OCI-LY1 (cell line): ENCODE measurements around the gene KCNN3.

ENCODE experiments used
- EZH2 ChIP-seq: fragments of 200-600 bp; sonication (generic), shearing (Covaris generic); IDR thresholded peaks from 2 replicates; pipeline ENCODE4 v1.8.0; 2017; ENCODE audit warnings: borderline replicate concordance, mixed run types, mild to moderate bottlenecking, antibody characterized with exemption, low read length, moderate library complexity, mixed read lengths
- TF ChIP-seq, protein P1 (sequence below): fragments of 200-600 bp; sonication (generic), shearing (Covaris generic); IDR thresholded peaks from 2 replicates; pipeline ENCODE4 v1.5.1; 2017; ENCODE audit warnings: mild to moderate bottlenecking, antibody characterized with exemption, low read length, moderate library complexity, mixed read lengths

DNA sequence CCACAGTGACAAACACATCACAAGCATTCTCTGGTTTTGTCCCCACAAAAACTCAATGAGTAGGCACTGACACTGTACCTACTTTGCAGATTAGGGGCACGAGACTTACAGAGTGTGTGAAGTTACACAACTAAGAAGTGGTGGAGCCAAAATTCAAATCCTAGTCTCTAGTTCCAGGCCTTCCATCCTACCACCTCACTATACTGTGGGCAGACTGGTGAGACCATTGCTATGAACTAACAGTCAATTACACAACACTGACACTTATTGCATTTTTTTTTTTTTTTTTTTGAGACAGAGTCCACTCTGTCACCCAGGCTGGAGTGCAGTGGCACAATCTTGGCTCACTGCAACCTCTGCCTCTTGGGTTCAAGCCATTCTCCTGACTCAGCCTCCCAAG lies 71.4 kb downstream of the KCNN3 start:
- no peak for TF ChIP-seq EZH2
- TF ChIP-seq, protein P1, sequence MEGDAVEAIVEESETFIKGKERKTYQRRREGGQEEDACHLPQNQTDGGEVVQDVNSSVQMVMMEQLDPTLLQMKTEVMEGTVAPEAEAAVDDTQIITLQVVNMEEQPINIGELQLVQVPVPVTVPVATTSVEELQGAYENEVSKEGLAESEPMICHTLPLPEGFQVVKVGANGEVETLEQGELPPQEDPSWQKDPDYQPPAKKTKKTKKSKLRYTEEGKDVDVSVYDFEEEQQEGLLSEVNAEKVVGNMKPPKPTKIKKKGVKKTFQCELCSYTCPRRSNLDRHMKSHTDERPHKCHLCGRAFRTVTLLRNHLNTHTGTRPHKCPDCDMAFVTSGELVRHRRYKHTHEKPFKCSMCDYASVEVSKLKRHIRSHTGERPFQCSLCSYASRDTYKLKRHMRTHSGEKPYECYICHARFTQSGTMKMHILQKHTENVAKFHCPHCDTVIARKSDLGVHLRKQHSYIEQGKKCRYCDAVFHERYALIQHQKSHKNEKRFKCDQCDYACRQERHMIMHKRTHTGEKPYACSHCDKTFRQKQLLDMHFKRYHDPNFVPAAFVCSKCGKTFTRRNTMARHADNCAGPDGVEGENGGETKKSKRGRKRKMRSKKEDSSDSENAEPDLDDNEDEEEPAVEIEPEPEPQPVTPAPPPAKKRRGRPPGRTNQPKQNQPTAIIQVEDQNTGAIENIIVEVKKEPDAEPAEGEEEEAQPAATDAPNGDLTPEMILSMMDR: no peak
